ENCODE results near the gene MORF4L2. TPM values are rescaled to one million over a fixed set of nuclear protein-coding genes. Genes with fewer than 3 reads are reported as not detected.

MORF4L2 gene
- total RNA-seq, 4 donors from 2014 or later: 171 to 235 (median 185) TPM

GRCh38 chrX:103688946-103689345 is 2.4 kb upstream of the MORF4L2 start:
- WGBS, 2 donors (ENCODE audit: low coverage in 1 of 2): 29 to 36% methylated on average over 1 to 4 of the region's 4 CpGs
- Histone ChIP-seq H3K9me3 (no peaks in the 10 kb centered on the region), H3K36me3 (no peaks in the 10 kb centered on the region), H3K4me3 (no peak overlapping the region), H3K4me1 (peaks cover 0 to 10% (median 2%) of the 10 kb centered on the region in 4 donors), H3K27ac (peak overlapping the region; percentile 85 to 95 (median 94)), H3K27me3 (no peaks in the 10 kb centered on the region)
- TF ChIP-seq, protein P1, sequence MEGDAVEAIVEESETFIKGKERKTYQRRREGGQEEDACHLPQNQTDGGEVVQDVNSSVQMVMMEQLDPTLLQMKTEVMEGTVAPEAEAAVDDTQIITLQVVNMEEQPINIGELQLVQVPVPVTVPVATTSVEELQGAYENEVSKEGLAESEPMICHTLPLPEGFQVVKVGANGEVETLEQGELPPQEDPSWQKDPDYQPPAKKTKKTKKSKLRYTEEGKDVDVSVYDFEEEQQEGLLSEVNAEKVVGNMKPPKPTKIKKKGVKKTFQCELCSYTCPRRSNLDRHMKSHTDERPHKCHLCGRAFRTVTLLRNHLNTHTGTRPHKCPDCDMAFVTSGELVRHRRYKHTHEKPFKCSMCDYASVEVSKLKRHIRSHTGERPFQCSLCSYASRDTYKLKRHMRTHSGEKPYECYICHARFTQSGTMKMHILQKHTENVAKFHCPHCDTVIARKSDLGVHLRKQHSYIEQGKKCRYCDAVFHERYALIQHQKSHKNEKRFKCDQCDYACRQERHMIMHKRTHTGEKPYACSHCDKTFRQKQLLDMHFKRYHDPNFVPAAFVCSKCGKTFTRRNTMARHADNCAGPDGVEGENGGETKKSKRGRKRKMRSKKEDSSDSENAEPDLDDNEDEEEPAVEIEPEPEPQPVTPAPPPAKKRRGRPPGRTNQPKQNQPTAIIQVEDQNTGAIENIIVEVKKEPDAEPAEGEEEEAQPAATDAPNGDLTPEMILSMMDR (IDR thresholded peaks at IDR 0.05): peak; percentile 49 to 71 (median 60)
- no peak for TF ChIP-seq POLR2A (IDR thresholded peaks at IDR 0.05)
- no peak for TF ChIP-seq POLR2AphosphoS5 (IDR thresholded peaks at IDR 0.05)
- TF ChIP-seq EP300 (IDR thresholded peaks at IDR 0.05; ENCODE audit: low read depth): no peak
- DNase-seq: no peak
- in situ Hi-C loops (cut with MboI; ENCODE audit: low pct_ligation_motif_present in 1 of 4, low pct_unique_long_range_greater_than_20kb in 1 of 4, low sequenced_read_pairs in 3 of 4): loop anchor here in 1 of 4 donors (25.0 kb wide), 1 partner anchor 473 kb away; the partner anchor contains the start of genes FAM199X and SLC25A53
- intact Hi-C loops (cut with DNase I; ENCODE audit: low total_unique reads): loop anchor here (10.0 kb wide), 1 partner anchor 126 kb away; no protein-coding TSS in a partner anchor

DNA sequence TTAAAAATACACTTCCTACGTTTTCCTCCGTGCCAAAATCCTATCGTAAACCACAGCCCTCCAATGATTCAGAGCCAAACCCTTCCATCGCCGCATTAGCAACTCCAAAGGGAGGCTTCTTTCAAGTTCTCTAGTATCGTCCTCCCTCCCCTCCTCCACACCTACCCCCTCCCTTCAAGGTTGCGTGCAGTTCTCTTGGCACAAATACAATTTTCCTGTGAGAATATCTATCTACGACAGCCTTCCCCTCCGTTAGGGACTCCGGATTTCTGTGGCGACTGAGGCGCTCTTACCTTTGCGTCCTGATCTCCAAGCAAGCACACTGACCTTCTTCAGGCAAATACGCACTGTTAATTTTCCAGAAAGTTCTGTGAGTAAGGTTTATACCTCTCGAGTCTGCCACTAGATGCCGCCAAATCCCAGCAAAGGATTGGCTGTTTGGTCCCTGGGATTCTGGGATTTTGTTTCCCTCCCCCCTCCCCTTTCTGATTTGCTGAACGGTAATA is 1.2 kb upstream of the MORF4L2 start:
- Histone ChIP-seq H3K9me3 (no peaks in the 10 kb centered on the region), H3K4me1 (peaks cover 0 to 10% (median 2%) of the 10 kb centered on the region in 4 donors), H3K27ac (peak overlapping the region; percentile 85 to 95 (median 94)), H3K27me3 (no peaks in the 10 kb centered on the region), H3K36me3 (no peaks in the 10 kb centered on the region), H3K4me3 (peak overlapping the region; percentile 12 to 61 (median 42))
- DNase-seq: peak; percentile 67
- 32% methylated on average over 17 of the region's 17 CpGs; no CpG with 5 or more reads in 1 of the 2 donors for WGBS, 2 donors (ENCODE audit: low coverage in 1 of 2)
- in situ Hi-C loops (cut with MboI; ENCODE audit: low pct_ligation_motif_present in 1 of 4, low pct_unique_long_range_greater_than_20kb in 1 of 4, low sequenced_read_pairs in 3 of 4) (loop anchor here in 1 of 4 donors (25.0 kb wide), 1 partner anchor 475 kb away; the partner anchor contains the start of genes FAM199X and SLC25A53), intact Hi-C loops (cut with DNase I; ENCODE audit: low total_unique reads) (loop anchor here (10.0 kb wide), 1 partner anchor 127 kb away; no protein-coding TSS in a partner anchor)
- TF ChIP-seq POLR2AphosphoS5 (IDR thresholded peaks at IDR 0.05): peak; percentile 18 to 62 (median 58)
- no peak for TF ChIP-seq POLR2A (IDR thresholded peaks at IDR 0.05)
- TF ChIP-seq EP300 (IDR thresholded peaks at IDR 0.05; ENCODE audit: low read depth): no peak
- TF ChIP-seq, protein P1 (IDR thresholded peaks at IDR 0.05): peak; percentile 48 to 77 (median 56)

DNA sequence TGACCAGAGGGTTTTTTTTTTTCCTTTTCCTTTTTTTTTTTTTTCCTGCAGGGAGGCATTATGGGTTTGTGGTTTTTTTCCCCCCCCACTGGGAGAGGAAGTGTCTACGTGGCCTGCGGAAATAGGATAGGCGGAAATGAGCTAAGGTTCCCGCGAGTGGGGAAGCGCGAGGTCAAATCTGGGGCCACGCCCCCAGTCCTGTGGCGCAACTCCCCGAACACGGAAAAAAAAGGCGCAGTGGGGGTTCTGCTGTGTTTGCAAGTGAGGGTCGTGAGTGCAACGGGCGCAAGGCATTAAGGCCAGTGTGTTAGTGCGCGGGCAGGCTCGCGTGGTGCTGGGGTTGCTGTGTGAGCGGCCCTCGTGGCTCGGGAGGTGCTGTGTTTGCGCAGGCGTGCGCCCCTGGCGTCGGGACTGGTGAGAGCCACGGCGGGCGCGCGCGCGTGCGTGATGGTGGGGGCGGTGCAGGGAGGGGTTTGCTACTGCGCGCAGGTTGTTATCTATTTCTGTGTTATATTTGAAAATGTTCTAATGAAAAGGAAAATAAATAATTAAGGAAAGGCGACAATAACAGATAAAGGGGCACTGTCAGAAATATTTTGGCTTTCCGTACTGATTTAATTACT is 685 bp upstream of the MORF4L2 start:
- H3K4me1 ChIP-seq: peaks cover 0 to 10% (median 2%) of the 10 kb centered on the region in 4 donors
- peak overlapping the region; percentile 31 to 61 (median 42) for H3K4me3 ChIP-seq
- DNase-seq: peak; percentile 88
- H3K27ac ChIP-seq: peak overlapping the region; percentile 85 to 95 (median 94)
- no peaks in the 10 kb centered on the region for H3K27me3 ChIP-seq
- 0 to 45% methylated on average over 5 to 40 of the region's 40 CpGs for WGBS, 2 donors (ENCODE audit: low coverage in 1 of 2)
- TF ChIP-seq EP300 (IDR thresholded peaks at IDR 0.05; ENCODE audit: low read depth) (no peak), POLR2AphosphoS5 (IDR thresholded peaks at IDR 0.05) (peak in 2 of 3 donors; percentile 37 to 56), POLR2A (IDR thresholded peaks at IDR 0.05) (no peak)
- TF ChIP-seq, protein P1 (IDR thresholded peaks at IDR 0.05): peak; percentile 32 to 78 (median 51)
- H3K9me3 ChIP-seq: no peaks in the 10 kb centered on the region
- no peaks in the 10 kb centered on the region for H3K36me3 ChIP-seq
- intact Hi-C loops (cut with DNase I; ENCODE audit: low total_unique reads) (loop anchor here (10.0 kb wide), 1 partner anchor 128 kb away; no protein-coding TSS in a partner anchor), in situ Hi-C loops (cut with MboI; ENCODE audit: low pct_ligation_motif_present in 1 of 4, low pct_unique_long_range_greater_than_20kb in 1 of 4, low sequenced_read_pairs in 3 of 4) (loop anchor here in 1 of 4 donors (25.0 kb wide), 1 partner anchor 475 kb away; the partner anchor contains the start of genes FAM199X and SLC25A53)

DNA sequence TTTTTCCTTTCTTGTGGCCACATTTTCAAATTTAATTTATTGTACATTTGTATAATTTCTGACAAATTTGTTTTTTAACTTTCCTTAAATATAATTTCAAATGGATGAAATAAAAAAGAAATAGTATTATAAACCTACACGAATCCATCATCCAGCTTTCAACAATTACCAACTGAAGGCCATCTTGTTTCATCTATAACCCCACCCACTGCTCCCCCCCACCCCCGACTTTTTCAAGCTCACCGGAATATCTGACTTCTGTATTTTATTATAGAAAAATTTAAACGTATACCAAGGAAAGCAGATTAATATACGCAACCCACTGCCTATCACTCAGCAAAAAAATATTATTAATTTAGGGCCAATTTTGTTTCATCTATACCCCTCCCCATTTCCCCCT is 1.1 kb downstream of the MORF4L2 start:
- Histone ChIP-seq H3K27me3 (no peaks in the 10 kb centered on the region), H3K4me3 (peak overlapping the region in 3 of 4 donors; percentile 43 to 64 (median 58)), H3K36me3 (no peaks in the 10 kb centered on the region), H3K27ac (peak overlapping the region; percentile 81 to 95 (median 94)), H3K4me1 (peaks cover 0 to 10% (median 2%) of the 10 kb centered on the region in 4 donors), H3K9me3 (no peaks in the 10 kb centered on the region)
- no peak for DNase-seq
- 10 to 37% methylated on average over 2 to 5 of the region's 5 CpGs for WGBS, 2 donors (ENCODE audit: low coverage in 1 of 2)
- in situ Hi-C loops (cut with MboI; ENCODE audit: low pct_ligation_motif_present in 1 of 4, low pct_unique_long_range_greater_than_20kb in 1 of 4, low sequenced_read_pairs in 3 of 4) (loop anchor here in 1 of 4 donors (25.0 kb wide), 1 partner anchor 477 kb away; the partner anchor contains the start of genes FAM199X and SLC25A53), intact Hi-C loops (cut with DNase I; ENCODE audit: low total_unique reads) (loop anchor here (10.0 kb wide), 1 partner anchor 129 kb away; no protein-coding TSS in a partner anchor)
- no peak for TF ChIP-seq EP300 (IDR thresholded peaks at IDR 0.05; ENCODE audit: low read depth)
- TF ChIP-seq POLR2A (IDR thresholded peaks at IDR 0.05): no peak
- TF ChIP-seq, protein P1 (IDR thresholded peaks at IDR 0.05): no peak
- no peak for TF ChIP-seq POLR2AphosphoS5 (IDR thresholded peaks at IDR 0.05)

Data from transverse colon (tissue), 4 donors.